SK-N-SH (cell line): Measurements from ENCODE around the gene DCK. TPM values are rescaled to one million over a fixed set of nuclear protein-coding genes. Genes with fewer than 3 reads are reported as not detected.
A peak's percentile ranks its signal among the peaks of the same experiment; 100 is the strongest.
"Not testable (repeated sequence)": the region's sequence is repeated elsewhere in the genome, so short reads cannot be mapped to it uniquely, and the experiment has no call there.

Experiments
- CTCF ChIA-PET: fragments of 300-600, 350-600 bp; formaldehyde crosslinking; extraction: SDS; loops from one replicate; lab custom pipeline; 2021; lab: Yijun Ruan, JAX
- POLR2A ChIA-PET: fragments of 350-600 bp; sonication (Branson Sonifier 250); formaldehyde crosslinking; extraction: SDS; loops from one replicate; lab custom pipeline; 2020; ENCODE audit warnings: antibody characterized with exemption, inconsistent platforms; lab: Yijun Ruan, JAX
- DNase-seq: peaks from one replicate; pipeline ENCODE4 v3.0.0; 2012
- H2AFZ ChIP-seq: fragments of 200-600 bp; sonication (generic); 2 replicates; pipeline ENCODE4 v1.8.1; 2016; ENCODE audit warnings: antibody characterized with exemption, mild to moderate bottlenecking, low read depth
- H3F3A ChIP-seq: fragments of 200-600 bp; sonication (generic); replicated peaks from 2 replicates; pipeline ENCODE3; 2016; ENCODE audit warnings: antibody characterized with exemption, mild to moderate bottlenecking; ENCODE audit not compliant: insufficient read depth
- H3K27ac ChIP-seq, 2 experiments: fragments of 200-500 bp in 1 of 2; fragments of 200-600 bp in 1 of 2; sonication (Bioruptor generic) in 1 of 2; sonication (generic), shearing (Covaris generic) in 1 of 2; 2 replicates each; pipeline versions ENCODE4 v1.5.1 to v1.6.1; 2014 to 2016; ENCODE audit warnings: low read depth in 2 of 2, inconsistent platforms in 1 of 2, low read length in 1 of 2, mild to moderate bottlenecking in 1 of 2, mixed read lengths in 1 of 2
- H3K27me3 ChIP-seq: fragments of 200-600 bp; sonication (generic), shearing (Covaris generic); 2 replicates; pipeline ENCODE4 v1.6.1; 2016; ENCODE audit warnings: mixed run types; ENCODE audit not compliant: insufficient read depth
- H3K36me3 ChIP-seq, 2 experiments: fragments of 200-500 bp in 1 of 2; fragments of 200-600 bp in 1 of 2; sonication (Bioruptor generic) in 1 of 2; sonication (generic) in 1 of 2; replicated peaks in 1 of 2; 2 replicates each; pipeline versions ENCODE3 to v1.5.1; 2014 to 2016; ENCODE audit warnings: low read length in 1 of 2, mild to moderate bottlenecking in 1 of 2; ENCODE audit not compliant: insufficient read depth in 2 of 2, control insufficient read depth in 1 of 2
- H3K4me1 ChIP-seq, 2 experiments: fragments of 200-500 bp in 1 of 2; fragments of 200-600 bp in 1 of 2; sonication (Bioruptor generic) in 1 of 2; sonication (generic), shearing (Covaris generic) in 1 of 2; 2 replicates each; pipeline versions ENCODE4 v1.5.1 to v1.6.1; 2014 to 2016; ENCODE audit warnings: low read depth in 1 of 2, low read length in 1 of 2, mixed run types in 1 of 2; ENCODE audit not compliant: insufficient read depth in 2 of 2, control insufficient read depth in 1 of 2
- H3K4me2 ChIP-seq: fragments of 200-600 bp; sonication (generic), shearing (Covaris generic); 2 replicates; pipeline ENCODE4 v1.6.1; 2017; ENCODE audit warnings: mixed run types
- H3K4me3 ChIP-seq, 2 experiments: fragments of 200-500 bp in 1 of 2; fragments of 200-600 bp in 1 of 2; sonication (Bioruptor generic) in 1 of 2; sonication (generic), shearing (Covaris generic) in 1 of 2; 2 replicates each; pipeline versions ENCODE4 v1.5.1 to v1.8.1; 2014 to 2016; ENCODE audit warnings: low read depth in 2 of 2, inconsistent platforms in 1 of 2, low read length in 1 of 2, mild to moderate bottlenecking in 1 of 2, mixed read lengths in 1 of 2, moderate library complexity in 1 of 2
- H3K79me2 ChIP-seq: fragments of 200-600 bp; sonication (generic); 2 replicates; pipeline ENCODE4 v1.8.1; 2017; ENCODE audit warnings: mild to moderate bottlenecking; ENCODE audit not compliant: insufficient read depth
- H3K9ac ChIP-seq: fragments of 200-600 bp; sonication (generic); 2 replicates; pipeline ENCODE4 v1.6.1; 2017; ENCODE audit warnings: mixed run types
- H3K9me2 ChIP-seq: fragments of 200-600 bp; sonication (generic); 2 replicates; pipeline ENCODE4 v1.6.1; 2017; ENCODE audit warnings: mixed run types
- H3K9me3 ChIP-seq: fragments of 200-600 bp; sonication (generic); 2 replicates; pipeline ENCODE4 v1.6.1; 2017; ENCODE audit warnings: mixed run types, mild to moderate bottlenecking, moderate library complexity
- H4K20me1 ChIP-seq: fragments of 200-600 bp; sonication (generic); 2 replicates; pipeline ENCODE4 v1.6.1; 2017; ENCODE audit warnings: mild to moderate bottlenecking, mixed run types; ENCODE audit not compliant: insufficient read depth
- RAD21 ChIP-seq: IDR thresholded peaks from 2 replicates; pipeline ENCODE4 v1.6.1; 2012; ENCODE audit warnings: mild to moderate bottlenecking, low read length
- SIN3A ChIP-seq: IDR thresholded peaks from 2 replicates; pipeline ENCODE4 v1.6.1; 2012; ENCODE audit warnings: low read depth, mild to moderate bottlenecking, low read length, moderate library complexity, borderline replicate concordance
- WGBS: methylation state at CpG from one replicate; pipeline ENCODE4 v1.1.6; 2017; ENCODE audit warnings: low lambda C conversion rate; 5-methylcytosine and 5-hydroxymethylcytosine counted together
- polyA plus RNA-seq, 3 experiments: library from polyadenylated mRNA; depleted of rRNA; stranded (reverse); fragments of >200 nt; gene quantifications; 2 replicates each; pipeline ENCODE4 v1.2.3, GENCODE V29; 2012

Gene DCK
- polyA plus RNA-seq, 1 of the 3 experiments (the other 2 are of a cell fraction): 5.7 TPM

- H3K9ac ChIP-seq, H3K4me3 ChIP-seq, H2AFZ ChIP-seq, H3K27ac ChIP-seq, H4K20me1 ChIP-seq, H3K9me2 ChIP-seq, H3K27me3 ChIP-seq, H3K4me2 ChIP-seq, POLR2A ChIA-PET, DNase-seq, H3K4me1 ChIP-seq, H3F3A ChIP-seq: not testable (repeated sequence)
- Histone ChIP-seq H3K36me3 (peaks cover 0 to 34% of the 10 kb centered on the region in 2 experiments), H3K9me3 (peaks cover 11% of the 10 kb centered on the region; the same call in 1 of the 2 replicates), H3K79me2 (peaks cover 92% of the 10 kb centered on the region)
- CTCF ChIA-PET: interaction anchor here (1.5 kb wide), 1 partner anchor 9 kb away, joined by 3 read pairs; no protein-coding TSS in a partner anchor
- 94% methylated on average over 4 of the region's 4 CpGs for WGBS
Observed at GRCh38 chr4:71001363-71001762, 7.9 kb downstream of the DCK start.

- TF ChIP-seq RAD21 (peak; percentile 18; the same call in 1 of the 2 replicates), SIN3A (no peak)
- H3F3A ChIP-seq: peaks cover 1% of the 10 kb centered on the region
- peaks cover 83% of the 10 kb centered on the region for H3K79me2 ChIP-seq
- WGBS: 89% methylated on average over 5 of the region's 7 CpGs
- peaks cover 11% of the 10 kb centered on the region; the same call in 1 of the 2 replicates for H3K9me3 ChIP-seq
- 0 out of 2 replicates have a peak, but pooled peaks cover under 1% of the 10 kb centered on the region for H4K20me1 ChIP-seq
- no peak overlapping the region for H2AFZ ChIP-seq
- H3K4me2 ChIP-seq: no peak overlapping the region
- H3K9me2 ChIP-seq: no peaks in the 10 kb centered on the region
- no peak for DNase-seq
- H3K27ac ChIP-seq: no peak overlapping the region
- no peaks in the 10 kb centered on the region for H3K27me3 ChIP-seq
- no peak overlapping the region for H3K9ac ChIP-seq
- no peak overlapping the region for H3K4me3 ChIP-seq
- H3K36me3 ChIP-seq: peaks cover 0 to 26% of the 10 kb centered on the region in 2 experiments
- CTCF ChIA-PET: interaction anchor here (1.2 to 1.4 kb wide), 2 partner anchors 11 to 102 kb away, joined by 3 to 5 read pairs; partner anchors contain the start of genes DCK and MOB1B
- POLR2A ChIA-PET: no interaction called here
- peaks cover 5 to 8% of the 10 kb centered on the region in 2 experiments; a peak in 3 of 4 replicates for H3K4me1 ChIP-seq
Observed at GRCh38 chr4:71004281-71004851, 10.9 kb downstream of the DCK start.

GRCh38 chr4:71005025-71005424 lies 11.6 kb downstream of the DCK start:
- H3K4me2 ChIP-seq, H2AFZ ChIP-seq, POLR2A ChIA-PET, H3F3A ChIP-seq, H3K9me2 ChIP-seq, H3K9ac ChIP-seq, H3K4me3 ChIP-seq, DNase-seq, H3K9me3 ChIP-seq, H4K20me1 ChIP-seq, H3K27me3 ChIP-seq, H3K27ac ChIP-seq: not testable (repeated sequence)
- 100% methylated on average over 6 of the region's 6 CpGs for WGBS
- CTCF ChIA-PET: interaction anchor here (1.2 kb wide), 1 partner anchor 12 kb away, joined by 3 read pairs; the partner anchor contains the start of gene DCK
- peaks cover 0 to 19% of the 10 kb centered on the region in 2 experiments for H3K36me3 ChIP-seq
- peaks cover 83% of the 10 kb centered on the region for H3K79me2 ChIP-seq
- peaks cover 7 to 13% of the 10 kb centered on the region in 2 experiments; a peak in 3 of 4 replicates for H3K4me1 ChIP-seq
